NCI-H1417 treated with DMSO at 0.1 percent for 48 hours (cell line): ENCODE data around the gene MRPL12.
"Not testable (repeated sequence)": the region's sequence is repeated elsewhere in the genome, so short reads cannot be mapped to it uniquely, and the experiment has no call there.

Experiments
- DNase-seq: peaks from one replicate; lab custom pipeline; 2025; lab: John Stamatoyannopoulos, UW

MRPL12 gene

DNA sequence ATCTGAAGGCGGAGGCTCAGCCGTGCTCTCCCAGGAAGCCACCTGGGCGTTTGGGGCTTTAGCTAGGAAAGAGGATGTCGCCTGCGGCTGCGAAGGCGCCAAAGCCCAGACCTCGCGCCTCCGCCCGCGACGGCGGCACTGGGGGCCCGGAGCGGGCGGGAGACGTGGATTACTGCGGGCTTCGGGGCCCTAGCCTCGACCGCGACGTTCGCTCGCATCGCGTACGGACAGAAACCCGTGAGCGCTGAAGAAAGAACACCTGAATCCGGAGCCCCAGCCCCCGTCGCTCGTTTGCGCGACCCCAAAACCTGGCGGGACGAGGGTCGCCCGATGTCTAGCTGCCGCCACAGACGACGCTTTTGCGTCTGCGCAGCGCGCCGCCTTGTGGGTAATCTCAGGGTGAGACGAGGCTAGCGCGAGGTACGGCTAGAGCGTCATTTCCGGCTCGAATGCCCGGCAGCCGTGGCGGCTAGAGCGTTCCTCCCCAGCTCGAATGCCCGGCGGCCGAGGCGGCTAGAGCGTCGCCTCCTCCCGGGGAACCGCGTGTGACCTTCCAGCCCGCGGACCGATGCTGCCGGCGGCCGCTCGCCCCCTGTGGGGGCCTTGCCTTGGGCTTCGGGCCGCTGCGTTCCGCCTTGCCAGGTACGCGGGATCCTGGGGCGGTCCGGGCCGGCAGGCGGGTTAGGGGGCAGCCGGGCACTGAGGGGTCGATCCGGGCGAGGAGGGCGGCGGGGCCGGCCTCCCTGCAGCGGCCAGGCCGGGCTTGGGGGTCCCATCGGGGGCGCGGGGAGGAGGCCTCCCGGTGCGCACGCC is at the start of gene MRPL12:
TSS of gene MRPL12 (plus strand) at position 434 of the 813 bp plus-strand sequence. CDS start at position 569, 135 bp downstream.
- peak; percentile 50 for DNase-seq

DNA sequence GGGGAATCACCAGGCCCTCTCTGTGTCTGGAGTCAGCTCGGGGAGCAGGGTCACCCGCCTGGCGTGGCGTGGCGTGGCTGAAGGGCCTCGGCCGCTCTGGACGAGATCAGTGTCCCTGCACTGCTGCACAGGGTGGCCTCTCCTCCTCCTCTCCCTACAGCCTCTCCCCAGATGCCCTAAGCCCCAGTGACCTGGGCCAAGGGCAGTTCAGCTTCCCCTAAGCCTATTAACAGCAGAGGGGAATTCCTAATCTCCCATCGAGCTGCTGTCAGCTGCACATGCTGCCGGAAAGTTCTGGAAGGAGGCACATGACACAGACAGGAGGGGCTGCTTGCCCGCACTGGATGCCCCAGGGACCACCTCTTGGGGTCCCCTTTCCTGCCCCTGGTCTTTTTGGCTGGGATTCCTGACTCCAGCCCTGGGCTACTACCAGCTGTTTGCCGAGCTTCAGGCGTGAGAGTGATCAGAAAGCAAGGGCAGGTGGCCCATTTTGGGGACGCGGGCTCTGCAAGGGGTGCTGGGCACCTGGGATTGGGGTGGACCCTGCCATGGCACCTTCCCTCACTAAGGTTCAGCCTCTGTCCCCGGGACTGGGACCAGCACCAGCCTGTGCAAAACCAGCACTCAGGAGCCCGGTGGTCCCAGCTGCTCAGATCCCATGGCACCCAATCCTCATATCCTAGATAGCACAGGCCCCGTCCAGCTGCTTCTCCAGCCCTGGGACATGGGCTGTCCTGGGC is 47.6 kb upstream of the MRPL12 start:
- no peak for DNase-seq

DNA sequence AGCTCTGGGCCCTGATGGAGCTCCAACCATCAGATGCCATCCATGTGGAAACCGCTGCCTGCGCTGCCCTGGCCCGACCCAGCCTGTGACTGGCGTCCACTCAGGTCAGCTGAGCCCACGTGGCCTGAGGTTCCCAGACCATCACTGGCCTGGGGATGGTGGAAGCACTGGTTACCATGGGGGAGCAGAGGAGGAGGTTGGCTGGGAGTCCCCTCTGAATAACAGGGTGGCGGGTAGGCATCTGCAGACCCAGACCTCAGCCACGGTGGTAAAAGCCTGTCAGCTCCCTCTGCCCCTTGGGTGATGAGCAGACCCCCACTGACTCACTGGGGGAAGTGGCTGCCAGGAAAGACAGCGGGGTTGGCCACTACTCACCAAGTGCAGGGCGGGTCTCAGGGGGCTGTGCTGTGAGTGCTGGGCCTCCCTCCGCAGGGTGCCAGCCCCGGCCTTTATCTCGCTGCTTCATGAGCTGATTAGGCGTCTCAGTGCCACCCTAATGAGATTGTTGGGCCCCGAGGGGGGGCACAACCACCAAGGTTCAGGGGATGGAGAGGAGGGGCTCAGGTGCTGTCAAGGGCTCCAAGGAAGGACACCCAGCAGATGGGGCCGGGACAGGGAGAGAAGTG is 46.9 kb upstream of the MRPL12 start, which contains the start of gene PDE6G:
TSS of gene PDE6G (minus strand) at position 425 of the 626 bp plus-strand sequence. CDS start 3,237 bp downstream, outside the sequence.
- no peak for DNase-seq

DNA sequence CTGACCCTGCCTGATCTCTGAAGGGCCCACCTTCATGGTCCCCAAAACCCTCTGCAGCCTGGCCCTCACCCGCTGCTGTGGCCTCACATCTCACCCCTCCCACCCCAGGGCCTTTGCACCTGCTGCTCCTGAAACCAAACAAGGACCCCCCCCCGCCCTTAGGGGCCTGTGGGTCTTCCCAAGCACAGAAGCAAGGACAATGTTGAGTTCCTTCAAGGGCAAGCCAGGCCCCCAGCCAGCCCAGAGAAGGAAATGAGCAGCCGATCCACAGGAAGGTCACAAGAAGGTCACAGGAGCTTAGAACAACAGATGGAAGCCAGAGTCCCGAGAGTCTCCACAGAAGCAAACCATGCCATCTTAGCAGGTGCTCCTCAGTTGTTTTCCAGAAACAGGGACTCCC is 46.3 kb upstream of the MRPL12 start:
- DNase-seq, result no peak

DNA sequence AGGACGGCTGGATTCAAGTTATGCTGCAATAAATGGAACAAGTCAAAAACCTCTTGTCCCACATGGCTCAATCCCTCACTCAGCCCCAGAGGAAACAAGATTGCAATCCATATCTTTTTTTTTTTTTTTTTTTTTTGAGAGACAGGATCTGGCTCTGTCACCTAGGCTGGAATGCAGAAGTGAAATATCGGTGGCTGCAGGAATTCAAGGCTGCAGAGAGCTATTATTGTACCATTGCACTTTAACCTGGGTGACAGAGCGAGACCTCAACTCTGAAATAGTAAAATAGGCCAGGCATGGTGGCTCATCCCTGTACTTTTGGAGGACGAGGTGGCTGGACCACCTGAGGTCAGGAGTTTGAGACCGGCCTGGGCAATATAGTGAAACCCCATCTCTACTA is 44.1 kb upstream of the MRPL12 start:
- no peak for DNase-seq

DNA sequence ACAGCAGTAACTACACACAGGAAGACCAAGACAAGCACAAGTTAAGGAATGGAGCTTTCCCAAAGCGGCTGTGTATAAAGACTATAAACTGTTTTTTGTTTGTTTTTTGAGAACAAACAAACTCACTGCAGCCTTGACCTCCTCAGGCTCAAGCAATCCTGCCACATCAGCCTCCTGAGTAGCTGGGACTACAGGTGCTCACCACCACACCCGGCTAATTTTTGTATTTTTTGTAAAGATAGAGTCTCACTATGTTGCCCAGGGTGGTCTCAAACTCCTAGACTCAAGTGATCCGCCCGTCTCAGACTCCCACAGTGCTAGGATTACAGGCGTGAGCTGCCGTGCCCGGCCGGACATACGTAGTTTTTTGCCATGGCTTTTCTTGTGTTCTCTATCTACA is 42.7 kb upstream of the MRPL12 start:
- DNase-seq, result no peak

DNA sequence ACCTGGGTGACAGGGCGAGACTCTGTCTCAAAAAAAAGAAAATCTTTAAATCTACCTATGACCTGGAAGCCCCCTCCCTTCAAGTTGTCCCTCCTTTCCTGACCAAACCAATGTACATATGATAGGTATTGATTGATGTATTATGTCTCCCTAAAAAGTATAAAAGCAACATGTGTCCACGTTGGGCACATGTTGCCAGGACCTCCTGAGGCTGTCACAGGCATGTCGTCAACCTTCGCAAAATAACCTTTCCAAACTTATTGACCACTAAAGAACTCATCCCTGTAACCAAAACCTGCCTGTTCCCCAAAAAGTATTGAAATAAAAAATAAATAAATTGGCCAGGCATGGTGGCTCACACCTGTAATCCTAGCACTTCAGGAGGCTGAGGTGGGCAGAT is 41.2 kb upstream of the MRPL12 start:
- no peak for DNase-seq

DNA sequence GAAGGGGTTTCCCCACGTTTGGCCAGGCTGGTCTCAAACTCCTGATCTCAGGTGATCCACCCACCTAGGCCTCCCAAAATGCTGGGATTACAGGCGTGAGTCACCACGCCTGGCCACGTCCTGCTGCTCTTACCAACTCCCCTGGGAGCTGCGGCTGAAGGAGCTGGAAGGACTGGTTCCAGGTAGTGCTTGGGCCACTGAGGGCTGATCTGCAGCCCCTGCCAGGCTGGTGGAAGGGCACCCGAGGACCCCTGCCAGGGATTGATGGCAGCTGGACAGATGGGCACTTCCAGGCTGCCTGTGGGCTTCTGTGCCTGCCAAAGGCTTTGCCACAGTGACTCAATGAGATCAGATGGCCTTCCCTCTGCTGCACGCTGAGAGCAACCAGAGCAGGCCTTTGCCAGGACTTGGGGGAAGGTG is 39.1 kb upstream of the MRPL12 start:
- no peak for DNase-seq

DNA sequence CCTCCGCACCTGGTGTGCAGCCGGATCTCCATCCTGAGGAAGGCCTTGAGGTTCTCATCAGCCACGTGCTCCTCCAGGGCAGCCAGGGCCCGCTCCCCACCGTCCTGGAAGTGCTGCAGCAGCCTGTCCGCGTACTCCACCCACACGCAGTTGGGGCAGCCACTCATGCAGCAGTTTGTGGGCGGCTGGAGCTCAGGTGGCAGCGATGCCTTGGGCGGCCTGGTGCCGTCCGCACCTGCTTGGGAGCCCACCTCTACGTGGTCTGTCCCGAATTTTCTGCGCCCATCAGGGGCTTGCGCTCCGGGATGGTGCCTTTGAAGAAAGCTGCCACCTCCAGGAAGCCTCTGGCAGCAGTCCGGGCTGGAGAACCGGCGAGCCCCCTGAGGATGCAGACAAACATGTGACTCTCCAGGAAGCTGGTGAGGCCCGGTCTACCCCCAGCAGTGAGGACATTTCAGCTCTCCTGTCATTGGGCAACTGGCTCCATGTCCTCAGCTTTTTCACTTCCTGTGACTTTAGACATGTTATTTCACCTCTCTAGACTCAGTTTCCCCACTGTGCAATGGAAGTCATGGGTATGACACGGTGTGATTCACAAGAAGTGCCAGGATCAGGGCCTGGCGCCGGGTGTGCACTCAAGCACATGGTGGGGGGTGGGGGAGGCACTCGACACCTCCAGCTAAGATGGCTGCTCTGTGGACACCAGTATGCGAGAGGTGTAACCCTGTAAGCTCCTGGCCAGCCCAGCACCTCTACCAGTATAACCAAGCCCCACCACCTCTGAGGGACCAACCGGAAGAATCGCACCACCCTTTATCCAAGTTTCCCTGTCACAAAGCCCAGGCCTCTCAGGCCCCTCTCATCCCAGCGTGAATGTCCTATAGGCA is 37.7 kb upstream of the MRPL12 start:
- no peak for DNase-seq

DNA sequence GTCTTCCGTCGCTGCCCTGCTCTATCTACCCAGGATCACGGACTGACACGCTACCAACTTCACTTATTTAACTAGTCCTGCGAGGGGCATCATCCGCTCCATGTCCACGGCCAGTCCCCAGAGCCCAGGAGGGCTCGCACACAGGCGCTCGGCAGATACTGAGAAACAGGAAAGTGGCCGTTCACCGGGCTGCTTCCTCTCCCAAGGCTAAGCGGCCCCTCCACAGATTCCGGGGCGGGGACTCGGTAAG is 37.1 kb upstream of the MRPL12 start:
- no peak for DNase-seq

DNA sequence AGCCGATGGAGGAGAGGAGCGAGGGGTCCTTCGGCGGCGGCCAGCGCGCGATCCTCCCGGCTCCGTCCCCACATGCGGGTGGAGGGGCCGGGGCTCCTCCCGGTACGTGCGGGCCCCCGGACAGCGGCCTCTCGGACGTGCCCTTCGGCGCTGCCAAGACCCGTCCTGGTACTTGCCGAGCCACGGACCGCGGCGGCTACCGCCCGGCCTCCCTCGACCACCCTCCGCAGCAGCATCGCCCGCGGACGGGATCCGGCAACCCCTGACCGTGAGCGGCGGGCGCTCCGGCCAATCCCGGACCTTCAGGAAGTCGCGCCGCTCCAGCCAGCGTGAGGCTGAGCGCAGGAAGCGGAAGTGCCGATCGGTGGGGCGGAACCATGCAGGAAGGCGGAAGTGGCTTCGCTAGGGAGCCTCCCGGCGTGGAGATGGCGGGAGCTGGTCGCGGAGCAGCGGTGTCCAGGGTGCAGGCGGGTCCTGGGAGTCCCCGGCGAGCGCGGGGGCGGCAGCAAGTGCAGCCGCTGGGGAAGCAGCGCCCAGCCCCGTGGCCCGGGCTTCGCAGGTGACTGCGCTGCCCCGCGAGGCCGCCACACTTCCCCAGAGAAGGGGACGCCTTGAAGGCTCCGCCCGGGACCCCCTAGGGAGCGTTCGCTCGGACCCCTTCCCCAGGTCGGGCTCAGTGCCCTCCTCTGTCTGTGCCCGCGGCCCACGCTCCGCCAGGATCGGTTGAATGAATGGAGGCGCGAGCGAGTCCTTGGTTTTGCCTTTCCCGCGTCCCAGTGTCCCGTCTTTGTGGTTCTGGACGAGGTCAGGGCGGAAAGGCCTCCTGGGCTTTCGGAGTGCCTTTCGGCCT is 36.6 kb upstream of the MRPL12 start, which contains the start of the genes CCDC137 and OXLD1:
TSS of gene CCDC137 (plus strand) at position 396 of the 850 bp plus-strand sequence. CDS start at position 426, 30 bp downstream.
TSS of gene OXLD1 (minus strand) at position 264 of the 850 bp plus-strand sequence. CDS start at position 236, 28 bp downstream.
- DNase-seq, result peak; percentile 15

DNA sequence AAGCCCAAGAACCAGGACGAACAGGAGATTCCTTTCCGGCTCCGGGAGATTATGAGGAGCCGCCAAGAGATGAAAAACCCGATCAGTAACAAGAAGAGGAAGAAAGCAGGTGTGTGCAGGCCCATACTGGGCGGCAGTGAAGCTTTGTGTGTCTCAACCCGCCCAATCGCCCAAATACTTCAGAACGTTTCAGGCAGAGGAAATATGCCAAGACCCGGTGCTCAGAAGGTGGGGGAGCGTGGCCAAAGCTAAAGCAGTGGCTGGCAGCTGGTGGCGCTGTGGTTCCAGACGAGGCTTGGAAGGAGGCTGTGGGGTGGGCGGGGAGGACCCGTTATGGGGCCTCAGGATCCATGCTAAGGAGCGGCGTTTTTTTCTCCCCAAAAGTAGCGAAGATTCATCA is 35.4 kb upstream of the MRPL12 start:
- no peak for DNase-seq

DNA sequence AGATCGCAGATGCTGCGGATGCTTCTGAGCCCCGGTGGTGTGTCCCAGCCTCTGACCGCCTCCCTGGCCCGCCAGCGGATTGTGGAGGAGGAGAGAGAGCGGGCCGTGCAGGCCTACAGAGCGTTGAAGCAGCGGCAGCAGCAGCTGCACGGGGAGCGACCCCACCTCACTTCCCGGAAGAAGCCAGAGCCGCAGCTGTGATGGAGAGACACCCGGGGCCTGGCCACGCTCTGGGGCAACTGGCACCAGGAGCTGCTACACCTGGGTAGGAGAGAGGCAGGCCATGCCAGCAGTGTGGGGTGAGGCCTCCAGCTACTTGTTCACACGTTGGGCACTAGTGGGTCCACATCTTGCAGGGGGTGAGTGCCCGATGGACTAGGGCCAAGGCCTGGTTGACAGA is 30.7 kb upstream of the MRPL12 start:
- DNase-seq, result no peak

DNA sequence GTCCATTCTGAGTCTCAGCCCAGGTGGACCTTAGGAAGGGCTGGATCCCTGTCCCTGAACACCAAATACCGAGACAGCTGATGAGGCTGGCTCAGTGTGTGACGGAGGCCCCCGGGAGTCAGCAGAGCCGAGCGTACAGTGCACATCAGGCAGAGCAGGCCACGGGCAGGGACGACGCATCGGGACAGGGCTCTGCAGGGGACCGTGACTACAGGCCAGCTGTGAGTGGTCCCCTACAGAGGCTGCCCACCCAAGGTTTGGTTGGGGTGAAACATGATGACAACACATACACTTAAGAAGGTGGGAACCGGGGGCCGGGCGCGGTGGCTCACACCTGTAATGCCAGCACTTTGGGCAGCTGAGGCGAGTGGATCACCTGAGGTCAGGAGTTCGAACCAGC is 30.2 kb upstream of the MRPL12 start:
- DNase-seq, result no peak

DNA sequence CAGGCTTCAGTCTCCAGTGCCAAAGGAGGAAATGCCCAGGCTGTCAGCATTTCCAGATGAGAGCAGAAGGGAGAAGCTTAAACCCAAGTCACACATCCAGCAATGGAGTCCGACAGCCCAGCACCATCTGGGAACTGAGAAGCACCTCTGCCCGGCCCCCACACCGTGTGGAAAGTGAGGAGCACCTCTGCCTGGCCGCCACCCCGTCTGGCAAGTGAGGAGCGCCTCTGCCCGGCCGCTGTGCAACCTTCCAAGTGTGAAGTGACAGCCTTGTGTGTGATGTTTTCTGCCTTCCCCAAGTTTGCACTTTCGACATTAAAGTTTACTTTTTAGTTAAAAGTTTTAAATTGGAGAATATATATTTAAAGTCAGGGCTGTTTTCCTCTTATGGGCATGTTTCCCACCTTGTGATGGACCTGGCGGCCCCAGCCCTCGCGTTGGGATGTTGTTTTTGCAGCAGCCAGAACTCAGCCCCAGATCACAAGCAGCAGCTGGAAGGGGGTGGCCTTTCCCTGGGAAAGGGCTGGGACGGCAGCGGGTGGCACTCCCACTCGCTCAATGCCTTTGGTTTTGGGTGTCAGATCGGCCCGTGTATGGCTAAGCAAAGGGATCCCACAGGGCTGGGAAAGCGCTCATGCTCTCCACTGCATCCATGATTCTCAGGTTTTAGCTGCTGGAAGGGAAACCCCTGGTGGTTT is 29.5 kb upstream of the MRPL12 start:
- DNase-seq, result no peak

DNA sequence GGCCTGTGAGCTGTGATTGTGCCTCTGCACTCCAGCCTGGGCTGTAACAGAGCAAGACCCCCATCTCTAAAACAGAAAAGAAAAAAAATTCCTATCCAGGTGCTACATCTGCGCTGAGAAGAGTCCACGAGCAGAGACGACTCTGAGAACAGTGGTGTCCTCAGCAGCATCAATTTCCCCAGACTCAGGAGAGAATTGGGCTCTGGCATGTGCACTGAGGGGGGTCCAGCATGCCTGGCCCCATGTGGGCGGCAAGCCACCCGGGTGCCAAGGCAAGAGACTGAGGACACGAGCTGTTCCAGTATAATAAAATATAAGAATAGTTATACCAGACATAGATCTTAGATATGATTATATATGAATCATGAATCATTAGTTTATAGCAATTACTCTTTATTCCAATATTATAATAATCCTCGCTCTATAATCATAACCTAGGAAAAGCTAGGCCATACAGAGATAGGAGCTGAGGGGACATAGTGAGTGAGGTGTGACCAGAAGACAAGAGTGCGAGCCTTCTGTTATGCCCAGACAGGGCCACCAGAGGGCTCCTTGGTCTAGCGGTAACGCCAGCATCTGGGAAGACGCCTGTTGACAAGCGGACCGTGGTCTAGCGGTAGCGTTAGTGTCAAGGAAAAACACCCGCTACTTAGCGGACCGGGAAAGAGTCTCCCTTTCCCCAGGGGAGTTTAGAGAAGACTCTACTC is 27.5 kb upstream of the MRPL12 start:
- DNase-seq, result not testable (repeated sequence)

DNA sequence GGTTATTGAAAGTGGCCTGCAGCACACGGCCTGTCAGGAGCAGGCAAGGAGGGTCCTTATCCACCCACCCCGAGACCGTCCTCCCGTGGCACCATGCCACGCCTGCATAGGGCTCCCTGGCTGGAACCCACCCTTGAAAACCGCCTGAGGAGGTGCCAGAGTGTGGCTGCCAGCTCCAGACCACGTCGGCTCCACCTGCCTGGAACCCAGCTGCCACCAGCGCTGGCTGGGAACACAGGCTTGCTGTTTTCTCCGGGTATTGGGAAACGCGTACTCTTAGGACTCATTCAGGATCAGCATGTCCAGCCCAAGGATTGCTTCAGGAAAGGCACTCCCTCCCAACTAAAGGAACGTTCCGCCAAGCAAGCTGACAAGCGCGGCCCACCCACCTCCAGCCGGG is 26.3 kb upstream of the MRPL12 start:
- no peak for DNase-seq

DNA sequence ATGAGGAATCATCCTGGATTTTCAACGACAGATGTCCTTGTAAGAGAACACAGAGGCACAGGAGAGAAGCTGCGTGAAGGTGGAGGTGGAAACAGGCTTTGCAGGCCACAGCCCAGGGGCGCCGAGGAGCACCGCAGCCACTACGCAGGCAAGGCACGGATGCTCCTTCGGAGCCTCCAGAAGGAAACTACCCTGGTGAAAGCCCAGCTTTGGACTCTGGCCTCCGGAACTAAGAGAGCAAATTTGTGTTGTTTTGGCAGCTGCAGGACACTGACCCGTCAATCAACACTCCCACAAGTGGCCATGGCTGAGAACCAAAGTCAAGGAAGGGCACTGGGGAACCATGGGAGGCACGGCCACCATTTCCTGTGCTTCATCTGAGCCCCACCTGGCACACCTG is 23.0 kb upstream of the MRPL12 start:
- DNase-seq, result no peak

DNA sequence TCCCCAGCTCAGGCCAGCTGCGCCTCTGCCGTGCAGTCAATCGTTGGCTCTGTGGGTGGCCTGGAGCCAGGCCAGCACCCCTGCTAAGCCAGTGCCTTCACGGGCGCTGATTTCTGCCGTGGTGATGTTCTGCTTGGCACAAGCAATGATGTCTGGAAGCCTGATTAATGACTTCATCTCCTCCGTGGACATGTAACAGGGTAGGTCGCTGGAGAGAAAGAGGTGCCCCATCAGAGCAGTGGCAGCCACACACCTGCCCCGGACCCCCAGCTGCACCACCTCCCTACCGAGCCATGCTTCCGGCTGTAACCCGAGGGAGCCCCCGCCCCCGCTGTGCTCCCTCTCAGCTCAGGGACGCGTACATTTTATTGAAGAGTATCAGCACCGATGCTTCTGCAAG is 21.5 kb upstream of the MRPL12 start:
- peak; percentile 49 for DNase-seq
